Activated naive CD4-positive, alpha-beta T cell treated with anti-CD3 and anti-CD28 coated beads, Interleukin-2, amount 50 U/mL, for 16 hours (primary cell): ENCODE data around the gene LMF1.

ENCODE experiments used
- DNase-seq: peaks from one replicate; pipeline ENCODE4 v3.0.0-alpha.2; 2020

The LMF1 gene

GRCh38 chr16:927406-927805 is 43.4 kb downstream of the LMF1 start:
- no peak for DNase-seq

GRCh38 chr16:926715-927114 is 44.1 kb downstream of the LMF1 start:
- no peak for DNase-seq

GRCh38 chr16:924806-925205 is 46.0 kb downstream of the LMF1 start:
- no peak for DNase-seq

- no peak for DNase-seq
Measured at GRCh38 chr16:924063-924462, 46.7 kb downstream of the LMF1 start.

- DNase-seq: no peak
Measured at GRCh38 chr16:923184-923583, 47.6 kb downstream of the LMF1 start.

GRCh38 chr16:922051-922450 is 48.7 kb downstream of the LMF1 start:
- no peak for DNase-seq

- no peak for DNase-seq
Measured at GRCh38 chr16:921321-921905, 49.4 kb downstream of the LMF1 start.

GRCh38 chr16:920717-921116 is 50.1 kb downstream of the LMF1 start:
- DNase-seq: no peak

- DNase-seq: no peak
Measured at GRCh38 chr16:920051-920681, 50.6 kb downstream of the LMF1 start.

GRCh38 chr16:919658-920050 is 51.1 kb downstream of the LMF1 start:
- no peak for DNase-seq

- no peak for DNase-seq
Measured at GRCh38 chr16:918741-919657, 51.8 kb downstream of the LMF1 start.

GRCh38 chr16:918068-918467 is 52.7 kb downstream of the LMF1 start:
- DNase-seq: no peak

GRCh38 chr16:917591-918061 is 53.2 kb downstream of the LMF1 start:
- no peak for DNase-seq

- no peak for DNase-seq
Measured at GRCh38 chr16:916035-916799, 54.6 kb downstream of the LMF1 start.

GRCh38 chr16:915546-915945 is 55.2 kb downstream of the LMF1 start:
- no peak for DNase-seq

GRCh38 chr16:914440-914839 is 56.3 kb downstream of the LMF1 start:
- DNase-seq: no peak

GRCh38 chr16:913817-914439 is 56.9 kb downstream of the LMF1 start:
- no peak for DNase-seq

- no peak for DNase-seq
Measured at GRCh38 chr16:912684-913613, 57.8 kb downstream of the LMF1 start.

GRCh38 chr16:912322-912683 is 58.5 kb downstream of the LMF1 start:
- DNase-seq: no peak

- no peak for DNase-seq
Measured at GRCh38 chr16:911604-912321, 59.0 kb downstream of the LMF1 start.

- DNase-seq: no peak
Measured at GRCh38 chr16:911101-911500, 59.7 kb downstream of the LMF1 start.
